ENCODE measurements around the gene LAMB3. TPM values are rescaled to one million over a fixed set of nuclear protein-coding genes. Genes with fewer than 3 reads are reported as not detected.

Gene LAMB3
- total RNA-seq, 1 donor from 2014 or later, result not detected

DNA sequence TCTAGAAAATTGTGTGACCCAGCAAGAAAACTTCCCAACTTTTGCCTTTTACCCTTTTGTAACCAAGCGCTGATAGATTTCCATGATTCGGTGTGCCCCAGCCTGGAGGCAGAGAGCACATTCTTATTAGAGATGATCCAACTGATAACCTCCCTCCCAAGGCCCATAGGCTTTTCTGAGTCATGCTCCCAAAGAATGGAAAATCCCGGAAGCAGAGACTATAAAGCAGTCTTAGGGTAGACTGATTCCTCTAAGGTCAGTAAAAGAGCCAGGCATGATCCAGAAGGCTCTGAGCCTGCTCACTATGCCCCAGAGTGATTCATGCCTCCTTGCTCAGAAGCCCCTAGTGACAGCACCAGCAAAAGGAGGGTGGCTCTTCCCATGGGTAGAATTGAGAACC lies 64.4 kb downstream of the LAMB3 start:
- Mint-ChIP-seq H3K27me3 (ENCODE audit: low read depth) (peaks cover 4% of the 10 kb centered on the region), H3K4me3 (no peak overlapping the region), H3K27ac (ENCODE audit: unreplicated experiment) (no peak overlapping the region), H3K36me3 (ENCODE audit: low read depth) (no peaks in the 10 kb centered on the region), H3K9me3 (no peaks in the 10 kb centered on the region), H3K4me1 (peaks cover 8% of the 10 kb centered on the region)
- DNase-seq (ENCODE audit: low read depth, low spot score), result no peak
- TF ChIP-seq, protein P1, sequence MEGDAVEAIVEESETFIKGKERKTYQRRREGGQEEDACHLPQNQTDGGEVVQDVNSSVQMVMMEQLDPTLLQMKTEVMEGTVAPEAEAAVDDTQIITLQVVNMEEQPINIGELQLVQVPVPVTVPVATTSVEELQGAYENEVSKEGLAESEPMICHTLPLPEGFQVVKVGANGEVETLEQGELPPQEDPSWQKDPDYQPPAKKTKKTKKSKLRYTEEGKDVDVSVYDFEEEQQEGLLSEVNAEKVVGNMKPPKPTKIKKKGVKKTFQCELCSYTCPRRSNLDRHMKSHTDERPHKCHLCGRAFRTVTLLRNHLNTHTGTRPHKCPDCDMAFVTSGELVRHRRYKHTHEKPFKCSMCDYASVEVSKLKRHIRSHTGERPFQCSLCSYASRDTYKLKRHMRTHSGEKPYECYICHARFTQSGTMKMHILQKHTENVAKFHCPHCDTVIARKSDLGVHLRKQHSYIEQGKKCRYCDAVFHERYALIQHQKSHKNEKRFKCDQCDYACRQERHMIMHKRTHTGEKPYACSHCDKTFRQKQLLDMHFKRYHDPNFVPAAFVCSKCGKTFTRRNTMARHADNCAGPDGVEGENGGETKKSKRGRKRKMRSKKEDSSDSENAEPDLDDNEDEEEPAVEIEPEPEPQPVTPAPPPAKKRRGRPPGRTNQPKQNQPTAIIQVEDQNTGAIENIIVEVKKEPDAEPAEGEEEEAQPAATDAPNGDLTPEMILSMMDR (conservative IDR thresholded peaks at IDR 0.05), result no peak

DNA sequence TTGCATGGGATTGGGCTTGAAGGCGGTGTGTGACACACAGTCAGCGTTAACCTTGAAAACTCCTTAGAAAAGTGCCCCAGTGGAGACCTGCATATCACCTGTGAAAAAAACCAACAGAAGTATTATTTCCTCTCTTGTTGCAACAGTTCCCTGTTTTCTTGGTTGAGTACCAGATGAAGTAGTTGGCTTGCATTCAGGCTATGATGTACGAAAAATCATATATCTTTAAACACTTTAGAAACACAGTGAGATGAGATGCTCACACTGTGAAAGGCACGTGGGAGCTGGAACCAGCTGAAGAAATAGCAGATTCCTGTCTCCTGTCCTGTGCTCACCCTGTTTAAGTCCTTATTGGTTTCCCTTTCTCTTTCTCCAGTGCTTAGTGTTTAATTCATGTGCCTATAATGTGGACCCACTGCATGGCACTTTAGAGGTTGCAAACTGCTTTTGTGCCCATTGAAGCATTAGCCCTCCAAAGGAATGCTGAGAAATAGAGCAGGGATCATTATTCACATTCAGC lies 65.9 kb downstream of the LAMB3 start:
- Mint-ChIP-seq H3K4me3 (no peak overlapping the region), H3K27me3 (ENCODE audit: low read depth) (peaks cover 4% of the 10 kb centered on the region), H3K4me1 (peaks cover 8% of the 10 kb centered on the region), H3K36me3 (ENCODE audit: low read depth) (no peaks in the 10 kb centered on the region), H3K9me3 (no peaks in the 10 kb centered on the region), H3K27ac (ENCODE audit: unreplicated experiment) (no peak overlapping the region)
- no peak for DNase-seq (ENCODE audit: low read depth, low spot score)
- TF ChIP-seq, protein P1 (conservative IDR thresholded peaks at IDR 0.05), result no peak

DNA sequence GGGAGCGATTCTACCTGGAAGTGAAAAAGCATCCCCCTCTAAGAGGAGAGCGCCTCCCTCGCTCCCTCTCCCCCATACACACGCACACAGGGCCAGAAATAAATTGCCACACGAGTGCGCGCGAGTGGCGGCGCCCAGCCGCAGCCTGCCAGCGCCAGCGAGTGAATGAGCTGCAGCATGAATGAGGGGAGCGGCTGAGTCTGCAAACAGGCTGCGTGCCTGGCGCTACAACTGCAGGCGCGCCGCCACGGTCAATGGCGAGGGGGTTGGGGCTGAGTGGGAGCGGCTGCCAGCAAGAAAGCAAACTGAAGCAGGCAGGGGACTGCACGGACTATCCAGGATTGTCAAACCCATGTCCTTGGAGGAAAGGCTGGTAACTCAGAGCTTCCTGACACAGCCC lies 66.6 kb downstream of the LAMB3 start:
- no peak overlapping the region for H3K27ac Mint-ChIP-seq (ENCODE audit: unreplicated experiment)
- DNase-seq (ENCODE audit: low read depth, low spot score), result peak; percentile 33
- H3K27me3 Mint-ChIP-seq (ENCODE audit: low read depth), result peaks cover 4% of the 10 kb centered on the region
- no peaks in the 10 kb centered on the region for H3K9me3 Mint-ChIP-seq
- TF ChIP-seq, protein P1 (conservative IDR thresholded peaks at IDR 0.05), result peak; percentile 19
- H3K4me3 Mint-ChIP-seq, result peak overlapping the region; percentile 39
- H3K4me1 Mint-ChIP-seq, result peaks cover 8% of the 10 kb centered on the region
- H3K36me3 Mint-ChIP-seq (ENCODE audit: low read depth), result no peaks in the 10 kb centered on the region

DNA sequence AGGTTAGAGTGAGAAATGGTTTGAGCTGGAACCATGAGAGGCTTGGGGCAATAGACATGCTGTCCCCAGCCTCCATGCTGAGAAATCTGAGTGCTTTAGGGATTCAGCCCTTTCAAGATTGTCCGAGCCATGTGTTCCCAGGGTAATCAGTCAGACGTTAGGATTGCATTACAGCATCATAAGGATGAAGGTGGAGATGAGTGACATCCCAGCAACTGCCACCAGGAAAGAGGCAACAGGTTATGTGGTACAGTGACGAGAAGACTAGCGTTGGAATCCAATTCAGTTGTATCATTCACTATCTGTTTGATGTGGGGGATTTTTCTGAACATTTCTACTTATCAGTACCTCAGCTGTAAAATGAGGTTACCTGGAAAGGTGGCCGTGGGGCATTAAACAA lies 67.0 kb downstream of the LAMB3 start:
- Mint-ChIP-seq H3K9me3 (no peaks in the 10 kb centered on the region), H3K27ac (ENCODE audit: unreplicated experiment) (no peak overlapping the region), H3K36me3 (ENCODE audit: low read depth) (no peaks in the 10 kb centered on the region), H3K4me1 (peaks cover 3% of the 10 kb centered on the region), H3K27me3 (ENCODE audit: low read depth) (peaks cover under 1% of the 10 kb centered on the region), H3K4me3 (no peak overlapping the region)
- DNase-seq (ENCODE audit: low read depth, low spot score), result no peak
- TF ChIP-seq, protein P1 (conservative IDR thresholded peaks at IDR 0.05), result peak; percentile 19

DNA sequence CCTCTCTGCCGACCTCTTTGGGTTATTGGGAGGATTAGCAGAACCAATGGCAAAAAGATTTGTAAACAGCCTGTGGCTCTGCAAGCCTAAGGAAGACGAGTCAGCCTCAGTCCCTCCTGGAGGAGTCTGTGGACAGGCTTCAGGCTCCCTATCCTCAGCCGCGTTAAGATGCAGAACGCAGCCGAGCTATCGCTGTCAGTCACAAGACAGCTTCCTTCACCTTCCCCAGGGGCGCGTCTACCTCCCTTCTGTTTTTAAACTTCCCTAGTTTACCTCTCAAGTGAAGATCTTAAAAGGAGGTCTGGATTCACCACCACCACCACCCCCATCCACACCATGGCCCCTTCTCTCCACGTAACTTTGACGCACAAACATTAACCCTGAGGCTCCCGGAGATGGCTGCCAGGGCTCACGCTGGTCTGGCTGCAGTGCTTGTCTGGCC lies 68.0 kb downstream of the LAMB3 start:
- H3K9me3 Mint-ChIP-seq, result no peaks in the 10 kb centered on the region
- H3K36me3 Mint-ChIP-seq (ENCODE audit: low read depth), result no peaks in the 10 kb centered on the region
- no peaks in the 10 kb centered on the region for H3K4me1 Mint-ChIP-seq
- no peak for DNase-seq (ENCODE audit: low read depth, low spot score)
- TF ChIP-seq, protein P1 (conservative IDR thresholded peaks at IDR 0.05), result no peak
- no peaks in the 10 kb centered on the region for H3K27me3 Mint-ChIP-seq (ENCODE audit: low read depth)
- no peak overlapping the region for H3K4me3 Mint-ChIP-seq
- H3K27ac Mint-ChIP-seq (ENCODE audit: unreplicated experiment), result no peak overlapping the region

Data from neural crest cell (in vitro differentiated cells).